GM12873 (cell line): ENCODE data around the gene HIC1.

Source experiments
- CTCF ChIP-seq: IDR thresholded peaks from 2 replicates; pipeline ENCODE4 v1.5.1; 2012; ENCODE audit warnings: low read depth, mild to moderate bottlenecking, moderate library complexity, low read length, control low read depth; ENCODE audit not compliant: insufficient read depth; ENCODE audit errors: missing control alignments

The HIC1 gene

GRCh38 chr17:2108170-2108569, 53.3 kb downstream of the HIC1 start:
- TF ChIP-seq CTCF, result no peak

GRCh38 chr17:2110436-2110835, 55.5 kb downstream of the HIC1 start:
- no peak for TF ChIP-seq CTCF

- no peak for TF ChIP-seq CTCF
Measured at GRCh38 chr17:2111691-2112090, 56.8 kb downstream of the HIC1 start.
